SIG-M5 (cell line): ENCODE data around the gene MYO16.
"Not testable (repeated sequence)": the region's sequence is repeated elsewhere in the genome, so short reads cannot be mapped to it uniquely, and the experiment has no call there.

Experiments
- DNase-seq: peaks from one replicate; lab custom pipeline; 2025; lab: John Stamatoyannopoulos, UW

MYO16 gene

DNA sequence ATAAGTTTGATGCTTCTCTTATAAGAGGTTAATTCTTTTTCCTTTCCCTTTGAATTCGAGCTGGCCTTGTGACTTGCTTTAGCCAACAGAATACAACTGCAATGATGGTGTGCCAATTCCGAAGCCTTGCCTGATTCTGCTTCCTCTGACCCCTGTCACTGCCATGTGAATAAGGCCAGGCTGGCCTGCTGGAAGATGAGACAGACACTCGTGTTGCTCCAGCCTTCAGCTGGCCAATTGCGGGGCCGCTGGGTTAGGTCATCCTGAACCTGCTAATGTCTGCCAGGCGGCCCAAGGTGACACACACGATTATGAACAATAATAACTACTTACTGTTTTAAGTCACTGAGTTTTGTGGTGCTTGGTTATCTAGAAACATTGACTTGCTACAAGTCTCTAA lies 352.0 kb downstream of the MYO16 start:
- no peak for DNase-seq

DNA sequence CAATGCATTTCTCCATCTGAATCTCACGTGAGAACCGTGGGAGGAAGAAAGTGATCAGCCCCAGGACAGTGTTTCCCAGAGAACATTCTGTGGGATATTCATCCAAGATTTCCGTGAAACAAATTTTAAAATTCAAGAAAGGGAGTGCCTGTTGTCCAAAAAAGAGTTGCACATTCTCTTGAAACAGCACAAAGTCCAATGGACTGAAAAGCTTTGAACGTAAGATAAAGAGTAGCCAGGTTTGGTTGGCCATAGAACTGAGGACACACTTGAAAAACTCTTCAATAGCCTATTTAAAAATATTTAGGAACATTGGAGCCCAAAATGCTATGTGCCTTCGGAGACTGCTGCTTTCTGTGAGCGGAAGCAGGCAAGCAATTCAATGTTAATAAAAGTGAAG lies 353.9 kb downstream of the MYO16 start:
- no peak for DNase-seq

GRCh38 chr13:108984251-108984920 lies 355.0 kb downstream of the MYO16 start:
- DNase-seq, result no peak

DNA sequence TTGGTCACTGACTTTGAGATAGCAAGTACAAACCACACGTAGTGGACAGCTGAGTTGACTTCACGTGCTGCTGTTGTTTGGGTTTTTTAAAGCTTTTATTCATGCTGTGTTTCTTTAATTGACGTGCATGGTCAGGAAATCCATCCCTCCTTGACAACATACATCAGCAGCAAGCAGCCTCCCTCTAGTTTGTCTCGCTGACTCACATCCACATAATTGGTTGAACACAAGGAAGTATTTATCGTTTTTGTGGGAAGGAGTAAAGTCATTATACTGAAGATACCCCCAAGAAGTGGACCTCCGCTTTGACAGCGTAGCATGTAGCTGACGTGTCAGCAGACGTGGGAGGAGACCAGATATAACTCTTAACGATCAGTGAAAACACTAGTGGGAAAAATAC lies 355.8 kb downstream of the MYO16 start:
- no peak for DNase-seq

DNA sequence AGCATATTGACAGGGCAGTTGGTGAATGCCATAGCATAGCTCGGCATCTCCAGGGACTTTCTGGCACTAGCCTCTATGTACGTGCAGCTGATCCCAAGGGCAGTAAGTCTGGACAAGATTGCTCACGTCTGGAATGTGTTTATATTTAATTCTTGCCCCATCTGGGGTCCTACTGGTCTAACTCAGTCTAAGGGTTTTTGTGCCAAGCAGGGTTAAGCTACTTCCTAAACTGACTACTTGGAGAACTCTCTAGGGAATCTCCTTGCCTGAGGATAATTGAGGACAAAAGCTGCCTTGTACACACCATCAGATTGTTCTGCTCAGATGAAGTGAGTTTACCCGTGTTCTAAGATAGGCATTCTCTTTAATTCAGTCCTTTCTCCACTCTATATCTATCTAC lies 358.1 kb downstream of the MYO16 start:
- DNase-seq, result no peak

DNA sequence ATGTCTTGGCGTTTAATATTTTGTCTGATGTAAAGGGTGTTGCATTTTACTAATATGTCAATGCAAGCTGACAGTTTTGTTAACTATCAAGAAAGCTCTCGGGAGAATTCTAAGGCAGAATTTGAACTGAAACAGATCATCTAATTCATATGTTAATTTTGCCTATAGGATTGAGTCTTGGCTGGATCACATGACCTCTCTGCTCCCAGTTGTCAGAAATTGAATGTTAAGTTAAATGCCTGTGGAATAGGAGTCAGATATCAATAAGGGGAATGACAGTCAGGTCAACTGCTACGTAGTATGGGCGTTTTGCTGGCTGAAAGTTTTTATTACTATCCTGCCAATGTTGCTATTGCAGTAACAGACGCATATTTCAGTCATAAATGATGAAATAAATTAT lies 358.5 kb downstream of the MYO16 start:
- DNase-seq, result no peak

DNA sequence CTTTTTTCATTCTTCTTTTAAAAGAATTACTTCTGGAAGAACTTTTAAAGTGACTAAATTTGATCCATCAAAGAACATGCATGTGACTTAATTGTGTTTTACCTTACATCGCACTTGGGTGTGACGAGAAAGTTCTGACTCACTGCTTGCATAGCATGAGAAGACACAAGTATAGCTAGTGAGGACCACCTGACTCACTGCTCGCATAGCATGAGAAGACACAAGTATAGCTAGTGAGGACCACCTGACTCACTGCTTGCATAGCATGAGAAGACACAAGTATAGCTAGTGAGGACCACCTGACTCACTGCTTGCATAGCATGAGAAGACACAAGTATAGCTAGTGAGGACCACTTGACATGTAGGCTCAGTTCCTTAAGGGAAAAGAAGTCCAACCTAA lies 362.0 kb downstream of the MYO16 start:
- not testable (repeated sequence) for DNase-seq

- DNase-seq, result peak; percentile 4
Observed at GRCh38 chr13:108993346-108993745, 363.9 kb downstream of the MYO16 start.

GRCh38 chr13:108996430-108996829 lies 367.0 kb downstream of the MYO16 start:
- DNase-seq, result no peak

DNA sequence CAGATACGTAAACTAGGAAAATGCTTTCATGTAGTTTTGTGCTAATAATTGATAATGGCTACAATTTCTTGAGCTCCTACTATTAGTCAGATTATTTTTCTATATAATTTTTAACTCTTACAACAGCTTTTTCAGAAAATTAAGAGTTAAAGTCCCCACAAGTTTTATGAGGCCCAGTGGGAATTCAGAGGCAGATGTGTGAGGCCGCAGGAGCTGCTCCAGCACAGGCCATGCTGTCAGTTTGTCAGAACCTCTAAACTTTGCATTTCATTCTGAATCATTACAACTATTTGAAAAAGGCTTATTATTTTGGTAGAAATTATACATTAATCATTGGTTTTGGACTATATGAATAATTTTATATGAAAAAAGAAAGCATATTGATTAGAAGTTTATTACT lies 370.8 kb downstream of the MYO16 start:
- no peak for DNase-seq

- DNase-seq, result no peak
Observed at GRCh38 chr13:109002934-109003333, 373.5 kb downstream of the MYO16 start.

DNA sequence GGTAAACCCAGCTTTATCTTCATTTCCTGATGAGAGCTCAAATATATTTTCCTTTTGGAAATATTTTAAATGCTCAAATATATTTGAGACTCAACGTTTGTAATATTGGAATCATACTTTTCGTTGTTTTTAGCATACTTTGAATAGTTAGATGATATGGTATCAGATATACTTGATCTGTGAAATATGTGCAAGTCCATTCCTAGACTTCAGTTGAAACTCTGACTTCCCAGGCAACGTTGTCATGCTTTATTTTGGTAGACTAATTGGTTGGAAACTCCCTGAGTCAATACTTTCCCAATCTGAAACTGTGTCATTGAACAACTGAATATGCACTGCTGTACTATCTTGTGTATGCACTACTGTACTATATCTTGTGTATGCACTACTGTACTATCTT lies 378.5 kb downstream of the MYO16 start:
- no peak for DNase-seq

DNA sequence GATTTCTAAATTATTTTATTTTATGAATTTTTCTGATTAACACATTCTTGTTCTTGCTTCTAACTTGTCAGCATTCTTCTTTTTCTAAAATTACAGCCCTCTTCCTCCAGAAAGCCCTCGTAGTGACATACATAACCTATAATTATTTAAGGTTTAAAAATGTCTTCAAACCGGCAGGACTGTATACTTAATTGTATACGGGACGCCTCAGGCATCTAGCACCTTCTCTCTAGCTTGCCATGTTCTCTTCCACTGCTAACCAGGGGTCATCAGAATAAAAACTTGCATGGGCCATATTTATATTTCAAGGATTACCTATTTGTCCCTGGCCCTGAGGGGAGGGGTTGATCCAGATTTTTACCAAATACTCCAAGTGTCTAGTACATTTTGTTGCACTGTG lies 380.3 kb downstream of the MYO16 start:
- DNase-seq, result no peak

- no peak for DNase-seq
Observed at GRCh38 chr13:109010912-109011311, 381.5 kb downstream of the MYO16 start.

DNA sequence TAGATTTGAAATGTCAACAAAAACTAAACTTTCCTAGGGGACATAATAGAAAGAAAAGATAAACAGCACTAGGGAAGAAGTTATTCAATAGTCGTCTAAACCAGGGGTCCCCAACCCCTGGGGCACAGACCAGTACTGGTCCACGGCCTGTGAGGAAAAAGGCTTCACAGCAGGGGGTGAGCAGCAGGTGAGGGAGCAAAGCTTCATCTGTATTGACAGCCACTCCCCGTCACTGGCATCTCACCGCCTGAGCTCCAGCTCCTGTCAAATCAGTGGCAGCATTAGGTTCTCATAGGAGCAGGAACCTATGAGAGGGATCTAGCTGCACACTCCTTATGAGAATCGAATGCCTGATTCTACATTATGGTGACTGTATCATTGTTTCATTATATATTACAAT lies 382.7 kb downstream of the MYO16 start:
- no peak for DNase-seq

DNA sequence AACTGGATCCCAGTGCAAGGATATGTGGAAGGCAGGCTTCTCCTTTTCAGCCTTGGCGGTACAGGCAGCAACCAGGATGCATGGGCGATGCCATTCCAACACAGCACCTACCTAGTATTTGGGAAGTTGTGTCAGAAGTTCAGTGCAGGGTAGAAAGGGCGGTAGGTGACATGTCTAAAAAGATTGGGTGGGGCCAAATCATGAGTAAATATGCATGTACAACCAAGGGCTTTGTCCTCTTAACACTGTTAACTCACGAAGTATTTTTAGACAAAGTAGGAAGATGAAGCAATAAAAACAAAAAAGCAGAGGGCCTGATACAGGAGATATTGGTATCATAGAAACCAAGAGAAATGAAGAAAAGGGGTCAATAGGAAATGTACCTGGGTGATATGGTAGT lies 392.1 kb downstream of the MYO16 start:
- DNase-seq, result no peak

- DNase-seq, result no peak
Observed at GRCh38 chr13:109024611-109025010, 395.2 kb downstream of the MYO16 start.

DNA sequence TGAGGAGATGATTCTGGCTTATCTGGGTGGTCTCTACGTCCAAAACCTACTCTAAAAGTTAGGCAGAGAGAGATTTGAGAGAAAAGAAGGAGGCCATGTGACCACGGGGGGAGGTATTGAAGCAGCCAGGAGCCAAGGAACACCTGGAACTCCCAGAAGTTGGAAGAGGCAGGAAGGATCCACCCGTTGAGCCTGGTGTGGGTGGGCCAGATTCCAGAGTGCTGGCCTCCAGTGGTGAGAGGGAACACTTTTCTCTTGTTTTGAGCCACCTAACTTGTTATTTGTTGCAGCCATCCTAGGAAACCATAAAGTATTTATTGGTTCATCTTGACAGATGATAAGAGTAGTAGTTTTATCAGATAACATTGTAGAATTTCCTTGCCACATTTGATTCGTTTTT lies 396.9 kb downstream of the MYO16 start:
- no peak for DNase-seq

GRCh38 chr13:109028624-109029023 lies 399.2 kb downstream of the MYO16 start:
- no peak for DNase-seq

DNA sequence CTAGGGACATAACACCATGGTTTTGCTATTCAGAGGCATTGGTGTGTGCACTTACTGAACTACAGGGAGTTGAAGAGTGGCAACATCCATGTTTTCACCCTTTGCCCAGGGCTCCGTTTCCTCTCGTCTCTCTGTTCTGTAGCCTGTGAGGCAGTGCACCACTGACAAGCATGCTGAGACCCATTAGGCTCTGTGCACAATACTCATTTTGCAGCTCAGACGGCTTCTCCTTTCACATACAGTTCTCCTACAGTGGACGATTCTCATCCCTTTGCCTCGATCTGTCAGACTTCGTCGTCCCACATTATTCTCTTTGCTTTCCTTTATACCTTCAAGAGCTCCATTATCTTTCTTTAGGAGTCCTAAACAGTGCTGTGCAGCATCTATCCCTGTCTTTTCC lies 403.7 kb downstream of the MYO16 start:
- DNase-seq, result no peak

- DNase-seq, result no peak
Observed at GRCh38 chr13:109036078-109036780, 406.8 kb downstream of the MYO16 start.

DNA sequence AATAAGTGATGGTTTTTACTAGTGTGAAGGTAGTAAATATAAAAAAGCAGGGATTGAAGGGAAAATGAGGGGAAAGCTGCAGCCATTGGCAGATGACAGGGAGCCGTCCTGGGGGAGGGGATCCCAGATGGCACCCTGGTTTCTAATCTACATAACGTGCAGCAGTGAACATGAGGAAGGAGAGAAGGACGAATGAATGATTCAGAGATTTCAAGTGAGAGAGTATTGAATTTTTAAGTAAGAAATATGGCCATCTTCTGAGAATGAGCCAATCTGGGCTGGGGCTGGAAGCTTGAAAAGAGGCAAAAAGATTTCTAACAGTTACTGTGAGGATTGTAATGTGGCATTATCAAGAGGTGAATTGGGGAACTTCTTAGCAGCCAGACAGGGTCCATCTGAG lies 414.2 kb downstream of the MYO16 start:
- DNase-seq, result no peak

GRCh38 chr13:109055850-109056249 lies 426.4 kb downstream of the MYO16 start:
- DNase-seq, result no peak

DNA sequence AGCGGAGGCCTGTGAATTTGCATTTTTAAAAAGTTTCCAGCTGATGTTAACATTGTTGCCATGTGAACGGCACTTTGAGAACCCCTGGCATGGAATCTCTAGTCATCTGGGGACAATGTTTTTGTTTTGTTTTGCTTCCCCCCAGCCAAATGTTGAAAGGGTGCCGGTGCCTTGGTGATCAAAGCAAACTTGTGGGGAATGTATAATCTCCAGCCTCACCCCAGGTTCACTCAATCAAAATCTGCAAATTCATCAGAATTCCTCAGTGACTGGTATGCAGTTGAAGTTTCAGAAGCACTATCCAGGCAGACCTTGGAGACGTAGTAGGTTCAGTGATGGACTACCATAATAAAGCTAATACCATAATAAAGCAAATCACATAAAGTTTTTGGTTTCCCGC lies 428.7 kb downstream of the MYO16 start:
- DNase-seq, result no peak
